Activated T-helper 1 cell treated with anti-CD3 and anti-CD28 coated beads, Interleukin-12 subunit alpha, Interleukin-12 subunit beta, Interleukin-2, Interleukin-4 antibody, amounts not matched to agents 30 ng/mL and 10 ng/mL and 1 ng/mL, durations not matched to agents 14 hours and 24 hours and 36 hours (primary cell): ENCODE results near the gene HOXD8. TPM values are rescaled to one million over a fixed set of nuclear protein-coding genes. Genes with fewer than 3 reads are reported as not detected.
A peak's percentile ranks its signal among the peaks of the same experiment; 100 is the strongest.

ENCODE experiments used
- DNase-seq: peaks from one replicate; pipeline ENCODE4 v3.0.0; 2021; ENCODE audit warnings: low spot score
- H3K27ac Mint-ChIP-seq: one replicate; pipeline ENCODE4 v1.8.0; 2021; ENCODE audit warnings: mild to moderate bottlenecking, mixed read lengths
- H3K27me3 Mint-ChIP-seq: one replicate; pipeline ENCODE4 v1.8.0; 2022; ENCODE audit warnings: mild to moderate bottlenecking, moderate library complexity, mixed read lengths; ENCODE audit not compliant: insufficient read depth
- H3K36me3 Mint-ChIP-seq: one replicate; pipeline ENCODE4 v1.8.0; 2021; ENCODE audit warnings: low read depth, mixed read lengths
- H3K4me1 Mint-ChIP-seq: one replicate; pipeline ENCODE4 v1.8.0; 2021; ENCODE audit warnings: low read depth, mixed read lengths
- H3K4me3 Mint-ChIP-seq: one replicate; pipeline ENCODE4 v1.8.0; 2021; ENCODE audit warnings: mild to moderate bottlenecking, moderate library complexity, mixed read lengths
- H3K9me3 Mint-ChIP-seq: one replicate; pipeline ENCODE4 v1.8.0; 2021; ENCODE audit warnings: mixed read lengths
- intact Hi-C: fragments of 100-400 bp; cut with micrococcal nuclease; formaldehyde crosslinking; loops from one replicate; pipeline ENCODE4 v1.15.1; 2024
- total RNA-seq: library from RNA; stranded (reverse); gene quantifications from 2 replicates; pipeline ENCODE4 v1.2.3, GENCODE V29; 2022

The HOXD8 gene
- total RNA-seq, 1 donor from 2014 or later, result not detected

- H3K27ac Mint-ChIP-seq, result peak overlapping the region; percentile 23
- peaks cover 76% of the 10 kb centered on the region for H3K27me3 Mint-ChIP-seq
- peaks cover 31% of the 10 kb centered on the region for H3K4me1 Mint-ChIP-seq
- H3K36me3 Mint-ChIP-seq, result no peaks in the 10 kb centered on the region
- no peak overlapping the region for H3K4me3 Mint-ChIP-seq
- DNase-seq, result peak; percentile 24
- no peaks in the 10 kb centered on the region for H3K9me3 Mint-ChIP-seq
- intact Hi-C loops, result loop anchor here (1.0 to 5.0 kb wide), 6 partner anchors 328 to 1020 kb away; no protein-coding TSS in a partner anchor
Measured at GRCh38 chr2:176126929-176127773, 2.4 kb upstream of the HOXD8 start.

- no peak for DNase-seq
- Mint-ChIP-seq H3K27me3 (peaks cover 78% of the 10 kb centered on the region), H3K27ac (peak overlapping the region; percentile 75), H3K9me3 (no peaks in the 10 kb centered on the region), H3K4me3 (no peak overlapping the region), H3K36me3 (no peaks in the 10 kb centered on the region), H3K4me1 (peaks cover 35% of the 10 kb centered on the region)
- intact Hi-C loops, result loop anchor here (1.0 to 5.0 kb wide), 6 partner anchors 328 to 1020 kb away; no protein-coding TSS in a partner anchor
Measured at GRCh38 chr2:176127774-176128072, 1.8 kb upstream of the HOXD8 start.

- Mint-ChIP-seq H3K27ac (peak overlapping the region; percentile 75), H3K36me3 (no peaks in the 10 kb centered on the region), H3K27me3 (peaks cover 81% of the 10 kb centered on the region), H3K4me3 (no peak overlapping the region), H3K4me1 (peaks cover 35% of the 10 kb centered on the region), H3K9me3 (no peaks in the 10 kb centered on the region)
- intact Hi-C loops, result loop anchor here (5.0 kb wide), 1 partner anchor 424 kb away; no protein-coding TSS in a partner anchor
- DNase-seq, result no peak
Measured at GRCh38 chr2:176128172-176128981, 1.1 kb upstream of the HOXD8 start.

GRCh38 chr2:176129813-176130146, 275 bp downstream of the HOXD8 start:
- Mint-ChIP-seq H3K4me1 (peaks cover 30% of the 10 kb centered on the region), H3K36me3 (no peaks in the 10 kb centered on the region), H3K9me3 (no peaks in the 10 kb centered on the region), H3K27ac (no peak overlapping the region), H3K27me3 (peaks cover 81% of the 10 kb centered on the region), H3K4me3 (no peak overlapping the region)
- no peak for DNase-seq
- intact Hi-C loops, result loop anchor here (1.0 to 5.0 kb wide), 5 partner anchors 7 to 423 kb away; partner anchors contain the start of gene HOXD9

- peaks cover 30% of the 10 kb centered on the region for H3K4me1 Mint-ChIP-seq
- peaks cover 81% of the 10 kb centered on the region for H3K27me3 Mint-ChIP-seq
- no peak overlapping the region for H3K4me3 Mint-ChIP-seq
Measured at GRCh38 chr2:176130147-176130956, 847 bp downstream of the HOXD8 start.

GRCh38 chr2:176130957-176131847, 1.7 kb downstream of the HOXD8 start:
- intact Hi-C loops, result loop anchor here (1.0 to 5.0 kb wide), 4 partner anchors 9 to 52 kb away; partner anchors contain the start of gene HOXD9
- Mint-ChIP-seq H3K4me1 (peaks cover 30% of the 10 kb centered on the region), H3K36me3 (peaks cover 2% of the 10 kb centered on the region), H3K9me3 (no peaks in the 10 kb centered on the region), H3K4me3 (no peak overlapping the region), H3K27ac (peak overlapping the region; percentile 74), H3K27me3 (peaks cover 81% of the 10 kb centered on the region)
- DNase-seq, result no peak

More at GRCh38 chr2:176130147-176130956, 847 bp downstream of the HOXD8 start:
- no peaks in the 10 kb centered on the region for H3K9me3 Mint-ChIP-seq
- H3K27ac Mint-ChIP-seq, result peak overlapping the region; percentile 74
- DNase-seq, result no peak
- no peaks in the 10 kb centered on the region for H3K36me3 Mint-ChIP-seq
- intact Hi-C loops, result loop anchor here (1.0 to 5.0 kb wide), 4 partner anchors 8 to 52 kb away; partner anchors contain the start of gene HOXD9

GRCh38 chr2:176131848-176132158, 2.3 kb downstream of the HOXD8 start:
- no peak overlapping the region for H3K4me3 Mint-ChIP-seq

GRCh38 chr2:176132205-176133171, 3.0 kb downstream of the HOXD8 start:
- intact Hi-C loops, result loop anchor here (2.0 to 5.0 kb wide), 3 partner anchors 14 to 40 kb away; partner anchors contain the start of gene HOXD3
- H3K36me3 Mint-ChIP-seq, result peaks cover 2% of the 10 kb centered on the region
- H3K4me3 Mint-ChIP-seq, result peak overlapping the region; percentile 74
- H3K27me3 Mint-ChIP-seq, result peaks cover 79% of the 10 kb centered on the region
- H3K9me3 Mint-ChIP-seq, result no peaks in the 10 kb centered on the region
- H3K4me1 Mint-ChIP-seq, result peaks cover 27% of the 10 kb centered on the region
- DNase-seq, result no peak
- H3K27ac Mint-ChIP-seq, result peak overlapping the region; percentile 68

More at GRCh38 chr2:176131848-176132158, 2.3 kb downstream of the HOXD8 start:
- peaks cover 2% of the 10 kb centered on the region for H3K36me3 Mint-ChIP-seq
- H3K27ac Mint-ChIP-seq, result no peak overlapping the region
- intact Hi-C loops, result loop anchor here (2.0 to 5.0 kb wide), 5 partner anchors 15 to 53 kb away; partner anchors contain the start of gene HOXD3
- H3K9me3 Mint-ChIP-seq, result no peaks in the 10 kb centered on the region
- DNase-seq, result no peak
- H3K27me3 Mint-ChIP-seq, result peaks cover 79% of the 10 kb centered on the region
- peaks cover 29% of the 10 kb centered on the region for H3K4me1 Mint-ChIP-seq

GRCh38 chr2:176133389-176133788, 3.9 kb downstream of the HOXD8 start:
- H3K4me3 Mint-ChIP-seq, result no peak overlapping the region
- DNase-seq, result no peak
- peaks cover 18% of the 10 kb centered on the region for H3K4me1 Mint-ChIP-seq
- intact Hi-C loops, result loop anchor here (2.0 to 5.0 kb wide), 3 partner anchors 13 to 39 kb away; partner anchors contain the start of gene HOXD3
- no peak overlapping the region for H3K27ac Mint-ChIP-seq
- H3K27me3 Mint-ChIP-seq, result peaks cover 79% of the 10 kb centered on the region
- peaks cover 2% of the 10 kb centered on the region for H3K36me3 Mint-ChIP-seq
- H3K9me3 Mint-ChIP-seq, result no peaks in the 10 kb centered on the region

GRCh38 chr2:176134035-176134434, 4.5 kb downstream of the HOXD8 start:
- peaks cover 80% of the 10 kb centered on the region for H3K27me3 Mint-ChIP-seq
- H3K9me3 Mint-ChIP-seq, result no peaks in the 10 kb centered on the region
- no peak for DNase-seq
- H3K4me1 Mint-ChIP-seq, result peaks cover 18% of the 10 kb centered on the region
- no peak overlapping the region for H3K4me3 Mint-ChIP-seq
- peaks cover 2% of the 10 kb centered on the region for H3K36me3 Mint-ChIP-seq
- no peak overlapping the region for H3K27ac Mint-ChIP-seq
- intact Hi-C loops, result loop anchor here (5.0 kb wide), 1 partner anchor 38 kb away; no protein-coding TSS in a partner anchor

- H3K4me1 Mint-ChIP-seq, result peaks cover 23% of the 10 kb centered on the region
- intact Hi-C loops, result loop anchor here (5.0 kb wide), 1 partner anchor 52 kb away; the partner anchor contains the start of gene HOXD1
- H3K9me3 Mint-ChIP-seq, result no peaks in the 10 kb centered on the region
- no peak overlapping the region for H3K27ac Mint-ChIP-seq
- peaks cover 86% of the 10 kb centered on the region for H3K27me3 Mint-ChIP-seq
- peaks cover 2% of the 10 kb centered on the region for H3K36me3 Mint-ChIP-seq
- DNase-seq, result no peak
- H3K4me3 Mint-ChIP-seq, result no peak overlapping the region
Measured at GRCh38 chr2:176135035-176135440, 5.5 kb downstream of the HOXD8 start.
